Vagina (tissue), 2 donors: ENCODE data around the gene FRG2C. TPM values are rescaled to one million over a fixed set of nuclear protein-coding genes. Genes with fewer than 3 reads are reported as not detected.
A peak's percentile ranks its signal among the peaks of the same experiment; 100 is the strongest.
"Not testable (repeated sequence)": the region's sequence is repeated elsewhere in the genome, so short reads cannot be mapped to it uniquely, and the experiment has no call there.

Experiments
- DNase-seq, 2 donors: peaks; one replicate each; pipeline ENCODE4 v3.0.0-alpha.2; 2017; ENCODE audit errors: extremely low spot score in 2 of 2
- H3K27ac ChIP-seq: fragments of 200-600 bp; sonication (generic); one replicate; pipeline ENCODE4 v1.5.1; 2019
- H3K27me3 ChIP-seq: fragments of 200-600 bp; sonication (generic); one replicate; pipeline ENCODE4 v1.5.1; 2019
- H3K36me3 ChIP-seq, 2 donors: fragments of 200-600 bp; sonication (generic); one replicate each; pipeline ENCODE4 v1.5.1; 2017 to 2019
- H3K4me1 ChIP-seq: fragments of 200-600 bp; sonication (generic); one replicate; pipeline ENCODE4 v1.5.1; 2019
- H3K4me3 ChIP-seq, 2 donors: fragments of 200-600 bp; sonication (generic); 1 replicate in 1 of 2; 2 replicates in 1 of 2; pipeline ENCODE4 v1.5.1; 2016 to 2019
- H3K9me3 ChIP-seq: fragments of 200-600 bp; sonication (generic); one replicate; pipeline ENCODE4 v1.5.1; 2019
- POLR2A ChIP-seq, 2 donors: fragments of 450-650 bp; IDR thresholded peaks; one replicate each; pipeline ENCODE4 v1.6.1; 2017; ENCODE audit warnings: antibody characterized with exemption in 2 of 2, mild to moderate bottlenecking in 2 of 2, moderate library complexity in 2 of 2
- POLR2AphosphoS5 ChIP-seq, 2 donors: sonication (generic); formaldehyde crosslinking; IDR thresholded peaks; one replicate each; pipeline ENCODE4 v1.9.0; 2017; ENCODE audit warnings: antibody characterized with exemption in 2 of 2, mild to moderate bottlenecking in 2 of 2, low read depth in 1 of 2; ENCODE audit not compliant: insufficient read depth in 1 of 2
- intact Hi-C: fragments of 100-400 bp; cut with DNase I; formaldehyde crosslinking; loops from one replicate; pipeline ENCODE4 v1.15.1; 2023
- total RNA-seq: library from RNA; depleted of rRNA; stranded (reverse); fragments of >200 nt; gene quantifications from one replicate; pipeline ENCODE4 v1.2.3, GENCODE V29; 2016
- TF ChIP-seq, protein P1 (sequence below), 3 experiments: fragments of 450-650 bp in 2 of 3; fragments of 200-600 bp in 1 of 3; sonication (generic) in 1 of 3; IDR thresholded peaks; one replicate each; pipeline ENCODE4 v1.5.1; 2017 to 2019; ENCODE audit warnings: antibody characterized with exemption in 3 of 3, mild to moderate bottlenecking in 2 of 3, moderate library complexity in 2 of 3

Gene FRG2C
- total RNA-seq, 1 donor from 2014 or later = not detected

DNA sequence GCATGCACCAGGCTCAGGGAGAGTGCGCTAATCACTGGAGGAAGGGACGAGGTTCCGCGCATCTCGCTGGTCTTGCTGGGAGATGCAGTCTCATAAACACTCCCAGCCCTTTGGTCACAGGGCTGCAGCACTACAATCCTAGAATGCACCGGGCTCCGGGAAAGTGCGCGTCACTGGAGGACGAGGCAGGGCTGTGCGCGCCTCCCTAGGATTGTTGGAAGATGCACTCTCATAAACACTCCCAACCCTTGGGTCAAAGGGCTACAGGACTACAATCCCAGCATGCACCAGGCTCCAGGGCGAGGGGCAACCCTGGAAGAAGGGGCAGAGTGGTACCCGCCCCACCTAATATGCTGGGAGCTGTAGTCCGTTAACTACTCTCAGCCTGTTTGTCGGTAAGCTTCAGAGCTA lies 23.0 kb upstream of the FRG2C start:
- not testable (repeated sequence) for H3K9me3 ChIP-seq

DNA sequence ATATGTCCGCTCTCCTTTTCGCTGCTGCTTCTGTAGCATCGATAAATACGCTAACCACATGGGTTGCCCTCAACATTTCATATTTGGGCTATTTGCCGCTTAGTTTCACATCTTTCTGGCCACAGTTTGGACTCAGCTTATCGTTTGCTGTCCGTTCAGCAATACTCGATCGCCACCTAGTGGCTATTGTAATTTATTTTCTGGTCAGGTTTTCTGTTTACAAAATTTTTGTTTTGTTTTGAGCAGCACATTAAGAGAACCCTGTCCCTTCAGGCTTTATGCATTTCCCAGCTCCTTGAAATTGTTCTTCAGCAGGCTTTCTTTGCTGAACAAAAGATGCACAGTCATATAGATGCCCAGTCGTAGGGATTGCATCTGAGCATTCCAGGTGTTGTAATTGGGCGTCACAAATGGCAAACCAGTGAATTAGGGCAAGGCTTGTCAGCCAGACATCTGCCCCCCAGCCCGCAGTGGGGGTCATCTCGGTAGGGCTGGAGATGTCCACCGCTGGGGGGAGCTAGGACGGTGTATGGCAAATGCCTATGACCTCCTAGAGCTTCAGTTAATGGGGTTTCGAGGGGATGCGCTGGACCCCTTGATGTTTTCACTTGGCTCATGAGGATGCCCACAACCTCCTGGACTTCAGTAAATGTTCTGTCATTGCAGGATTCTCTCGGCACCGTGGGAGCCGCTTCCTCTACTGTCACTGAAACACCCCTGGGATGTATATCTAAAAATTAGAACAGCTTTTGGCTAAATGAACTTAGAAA lies 20.9 kb upstream of the FRG2C start:
- H3K27me3 ChIP-seq, H3K4me1 ChIP-seq, H3K4me3 ChIP-seq, DNase-seq, intact Hi-C loops, H3K9me3 ChIP-seq, H3K27ac ChIP-seq, H3K36me3 ChIP-seq: not testable (repeated sequence)
- TF ChIP-seq, protein P1, sequence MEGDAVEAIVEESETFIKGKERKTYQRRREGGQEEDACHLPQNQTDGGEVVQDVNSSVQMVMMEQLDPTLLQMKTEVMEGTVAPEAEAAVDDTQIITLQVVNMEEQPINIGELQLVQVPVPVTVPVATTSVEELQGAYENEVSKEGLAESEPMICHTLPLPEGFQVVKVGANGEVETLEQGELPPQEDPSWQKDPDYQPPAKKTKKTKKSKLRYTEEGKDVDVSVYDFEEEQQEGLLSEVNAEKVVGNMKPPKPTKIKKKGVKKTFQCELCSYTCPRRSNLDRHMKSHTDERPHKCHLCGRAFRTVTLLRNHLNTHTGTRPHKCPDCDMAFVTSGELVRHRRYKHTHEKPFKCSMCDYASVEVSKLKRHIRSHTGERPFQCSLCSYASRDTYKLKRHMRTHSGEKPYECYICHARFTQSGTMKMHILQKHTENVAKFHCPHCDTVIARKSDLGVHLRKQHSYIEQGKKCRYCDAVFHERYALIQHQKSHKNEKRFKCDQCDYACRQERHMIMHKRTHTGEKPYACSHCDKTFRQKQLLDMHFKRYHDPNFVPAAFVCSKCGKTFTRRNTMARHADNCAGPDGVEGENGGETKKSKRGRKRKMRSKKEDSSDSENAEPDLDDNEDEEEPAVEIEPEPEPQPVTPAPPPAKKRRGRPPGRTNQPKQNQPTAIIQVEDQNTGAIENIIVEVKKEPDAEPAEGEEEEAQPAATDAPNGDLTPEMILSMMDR (IDR thresholded peaks at IDR 0.05) = peak in 1 of 3 experiments; percentile 44

More for the DNA sequence above, 23.0 kb upstream of the FRG2C start:
- Histone ChIP-seq H3K4me3 (peak overlapping the region; percentile 41 to 63), H3K27ac (peak overlapping the region; percentile 48)
- TF ChIP-seq POLR2AphosphoS5 (IDR thresholded peaks at IDR 0.05; ENCODE audit: insufficient read depth in 1 of 2, low read depth in 1 of 2) = peak; percentile 66 to 74
- DNase-seq, H3K4me1 ChIP-seq, intact Hi-C loops, H3K27me3 ChIP-seq, H3K36me3 ChIP-seq: not testable (repeated sequence)

DNA sequence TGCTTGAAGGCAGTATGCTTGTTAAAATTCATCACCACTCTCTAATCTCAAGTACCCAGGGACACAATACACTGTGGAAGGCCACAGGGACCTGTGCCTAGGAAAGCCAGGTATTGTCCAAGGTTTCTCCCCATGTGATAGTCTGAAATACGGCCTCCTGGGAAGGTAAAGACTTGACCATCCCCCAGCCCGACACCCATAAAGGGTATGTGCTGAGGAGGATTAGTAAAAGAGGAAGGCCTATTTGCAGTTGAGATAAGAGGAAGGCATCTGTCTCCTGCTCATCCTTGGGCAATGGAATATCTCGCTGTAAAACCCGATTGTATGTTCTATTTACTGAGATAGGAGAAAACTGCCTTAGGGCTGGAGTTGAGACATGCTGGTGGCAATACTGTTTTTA lies 18.6 kb upstream of the FRG2C start:
- H3K36me3 ChIP-seq, H3K27me3 ChIP-seq, DNase-seq, H3K4me1 ChIP-seq, H3K9me3 ChIP-seq, intact Hi-C loops, H3K27ac ChIP-seq, H3K4me3 ChIP-seq: not testable (repeated sequence)

DNA sequence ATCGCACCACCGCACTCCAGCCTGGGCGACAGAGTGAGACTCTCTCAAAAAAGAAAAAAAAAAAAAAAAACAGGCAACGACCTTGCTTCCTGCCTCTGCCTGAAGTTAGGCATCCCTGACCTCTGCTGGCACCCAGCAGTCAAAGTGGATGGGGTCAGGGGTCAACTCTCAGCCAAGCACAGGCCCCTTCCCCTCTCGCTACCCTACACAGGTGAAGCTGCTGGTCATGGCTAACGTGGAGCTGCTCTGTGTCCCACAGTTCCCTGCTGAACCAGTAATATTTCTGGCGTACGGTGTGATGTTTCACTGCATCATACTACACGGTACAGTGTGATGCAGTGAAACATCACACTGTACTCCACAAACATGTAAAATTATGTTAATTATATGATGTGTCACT lies 13.9 kb upstream of the FRG2C start:
- H3K4me1 ChIP-seq = no peaks in the 10 kb centered on the region
- intact Hi-C loops = no loop called here
- H3K27me3 ChIP-seq = no peaks in the 10 kb centered on the region
- DNase-seq = no peak
- H3K27ac ChIP-seq = no peak overlapping the region
- TF ChIP-seq, protein P1 (IDR thresholded peaks at IDR 0.05) = no peak
- TF ChIP-seq POLR2AphosphoS5 (IDR thresholded peaks at IDR 0.05; ENCODE audit: insufficient read depth in 1 of 2, low read depth in 1 of 2) = no peak
- TF ChIP-seq POLR2A (IDR thresholded peaks at IDR 0.05) = no peak
- H3K9me3 ChIP-seq = no peaks in the 10 kb centered on the region
- no peak overlapping the region for H3K4me3 ChIP-seq
- no peaks in the 10 kb centered on the region for H3K36me3 ChIP-seq

DNA sequence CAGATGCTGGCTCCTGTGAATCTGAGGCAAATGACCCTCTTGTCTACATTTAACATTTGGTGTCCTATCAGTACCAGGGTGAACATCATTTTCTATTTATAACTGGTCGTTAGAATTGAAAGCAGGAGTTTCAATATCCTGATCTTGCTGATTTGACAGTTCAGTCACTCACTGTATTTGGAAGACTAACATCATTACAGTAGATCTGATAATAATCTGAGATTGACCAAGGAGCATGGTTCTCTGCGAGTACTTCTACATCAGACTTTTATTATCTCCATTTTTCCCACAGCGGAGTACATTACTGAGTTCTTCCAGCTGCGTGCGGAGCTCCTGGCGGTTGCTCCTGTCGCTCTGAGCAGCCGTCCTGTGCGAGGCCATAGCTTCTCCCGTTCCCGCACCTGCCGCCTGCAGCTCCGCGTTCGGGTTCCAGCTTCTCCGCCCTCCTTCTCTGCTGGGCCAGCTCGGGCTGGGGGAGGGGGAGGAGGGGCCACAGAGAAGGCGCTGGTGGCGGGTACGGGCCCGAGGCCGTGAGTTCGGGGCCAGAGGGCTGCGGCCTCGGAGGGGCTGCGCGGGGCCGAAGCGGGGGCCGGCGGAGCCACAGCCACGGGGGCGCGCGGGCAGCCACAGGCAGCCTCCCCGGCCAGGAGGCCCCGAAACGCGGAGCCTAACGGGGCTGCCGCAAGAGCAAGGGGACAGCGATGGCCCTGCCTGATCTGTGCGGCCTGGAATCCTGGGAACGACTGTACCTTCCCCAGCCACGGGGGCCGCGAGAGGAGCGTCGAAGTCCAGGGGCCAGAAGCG lies 8.8 kb upstream of the FRG2C start:
- DNase-seq, H3K36me3 ChIP-seq, intact Hi-C loops, H3K27ac ChIP-seq, H3K9me3 ChIP-seq, H3K4me3 ChIP-seq, H3K27me3 ChIP-seq: not testable (repeated sequence)
- H3K4me1 ChIP-seq = peaks cover 13% of the 10 kb centered on the region

DNA sequence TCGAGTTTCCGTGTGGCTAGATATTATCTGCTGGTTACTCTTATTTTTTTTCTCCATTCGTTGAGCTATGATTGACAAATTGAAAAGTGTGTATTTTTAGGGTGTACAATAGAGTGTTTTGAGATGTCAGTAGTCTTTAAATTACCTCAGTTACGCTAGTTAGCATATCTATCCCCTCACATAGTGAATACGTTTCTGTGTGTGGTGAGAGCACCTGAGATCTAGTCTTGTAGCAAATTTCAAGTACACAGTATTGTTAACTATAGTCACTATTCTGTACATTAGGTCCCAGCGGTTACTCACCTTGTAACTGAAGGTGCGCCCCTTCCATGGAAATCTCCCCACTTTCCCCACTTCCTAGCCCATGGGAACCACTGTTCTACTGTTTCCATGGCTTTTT lies 8.2 kb upstream of the FRG2C start:
- H3K27me3 ChIP-seq, DNase-seq, H3K27ac ChIP-seq, intact Hi-C loops, H3K9me3 ChIP-seq, H3K4me3 ChIP-seq, H3K36me3 ChIP-seq: not testable (repeated sequence)
- H3K4me1 ChIP-seq = peaks cover 13% of the 10 kb centered on the region

DNA sequence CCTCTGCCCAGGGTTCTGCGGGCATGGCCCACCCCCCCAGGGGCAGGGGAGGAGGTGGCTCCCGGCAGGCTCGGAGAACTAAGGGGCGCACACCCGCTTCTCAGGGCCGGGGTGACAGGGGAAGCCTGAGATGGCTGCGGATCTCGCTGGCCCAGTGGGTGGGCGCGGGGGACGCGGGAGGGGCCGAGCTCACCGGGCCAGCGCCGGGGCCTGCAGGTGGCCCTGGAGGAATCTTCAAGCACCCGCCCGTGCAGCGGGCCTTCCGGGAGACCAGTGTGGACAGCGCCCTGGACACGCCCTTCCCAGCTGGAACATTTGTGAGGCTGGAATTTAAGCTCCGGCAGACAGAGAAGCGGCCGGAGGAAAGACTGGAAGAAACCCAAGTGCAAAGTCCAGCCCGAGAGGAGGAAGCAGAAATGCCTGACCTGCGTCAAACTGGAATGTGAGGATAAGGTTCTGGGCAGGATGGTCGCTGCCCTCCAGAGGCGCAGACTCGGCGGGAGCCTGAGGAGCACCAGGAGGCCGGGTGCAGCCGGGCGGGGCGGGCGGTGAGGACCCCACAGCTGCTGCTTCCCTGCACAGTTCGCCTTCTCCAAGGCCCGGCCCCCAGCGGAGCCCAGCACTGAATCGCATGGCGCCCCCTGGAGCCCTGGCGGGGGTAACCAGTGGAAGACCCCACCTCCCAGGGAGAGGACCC lies 5.6 kb upstream of the FRG2C start:
- peak overlapping the region; percentile 20 to 25 for H3K4me3 ChIP-seq
- H3K36me3 ChIP-seq = not testable (repeated sequence)

DNA sequence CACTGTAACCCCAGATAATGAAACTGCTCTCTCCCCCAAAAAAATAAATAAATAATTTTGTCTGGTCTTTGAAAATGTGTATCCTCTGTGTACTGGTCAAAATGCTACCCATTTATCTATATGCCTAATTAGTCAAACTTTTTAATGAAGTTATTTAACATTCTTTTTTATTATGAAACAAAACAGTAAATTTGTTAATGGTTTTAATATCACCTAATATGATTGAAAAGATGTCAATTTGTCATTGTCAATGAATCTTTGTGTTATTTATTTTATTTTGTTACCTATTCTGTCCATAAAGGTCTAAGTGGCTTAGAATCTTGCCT lies 5.1 kb upstream of the FRG2C start:
- H3K36me3 ChIP-seq, H3K27me3 ChIP-seq, H3K9me3 ChIP-seq, DNase-seq, intact Hi-C loops, H3K27ac ChIP-seq: not testable (repeated sequence)
- H3K4me3 ChIP-seq = peak overlapping the region in 1 of 2 donors; percentile 20
- H3K4me1 ChIP-seq = peaks cover 13% of the 10 kb centered on the region

More for the DNA sequence above, 5.6 kb upstream of the FRG2C start:
- H3K9me3 ChIP-seq, DNase-seq, intact Hi-C loops, H3K27ac ChIP-seq, H3K27me3 ChIP-seq: not testable (repeated sequence)
- peaks cover 13% of the 10 kb centered on the region for H3K4me1 ChIP-seq

DNA sequence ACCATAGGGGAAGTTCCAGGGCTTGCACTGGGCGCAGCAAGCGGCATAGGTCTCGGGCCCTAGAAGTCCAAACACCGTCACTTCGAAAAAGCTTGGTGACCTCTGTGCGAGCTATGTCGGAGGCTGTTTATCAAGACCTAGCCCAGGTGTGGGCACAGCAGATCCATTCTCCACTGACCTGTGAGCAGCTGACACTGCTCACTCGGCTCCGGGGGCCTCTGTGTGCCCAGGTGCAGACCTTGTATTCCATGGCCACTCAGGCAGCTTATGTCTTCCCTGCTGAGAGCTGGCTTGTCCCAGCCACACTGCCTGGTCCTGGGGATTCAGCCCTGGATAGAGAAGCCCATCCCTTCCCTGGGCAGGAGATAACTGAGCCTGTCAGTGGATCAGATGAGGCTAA lies 1.5 kb downstream of the FRG2C start:
- not testable (repeated sequence) for H3K4me3 ChIP-seq, H3K9me3 ChIP-seq

DNA sequence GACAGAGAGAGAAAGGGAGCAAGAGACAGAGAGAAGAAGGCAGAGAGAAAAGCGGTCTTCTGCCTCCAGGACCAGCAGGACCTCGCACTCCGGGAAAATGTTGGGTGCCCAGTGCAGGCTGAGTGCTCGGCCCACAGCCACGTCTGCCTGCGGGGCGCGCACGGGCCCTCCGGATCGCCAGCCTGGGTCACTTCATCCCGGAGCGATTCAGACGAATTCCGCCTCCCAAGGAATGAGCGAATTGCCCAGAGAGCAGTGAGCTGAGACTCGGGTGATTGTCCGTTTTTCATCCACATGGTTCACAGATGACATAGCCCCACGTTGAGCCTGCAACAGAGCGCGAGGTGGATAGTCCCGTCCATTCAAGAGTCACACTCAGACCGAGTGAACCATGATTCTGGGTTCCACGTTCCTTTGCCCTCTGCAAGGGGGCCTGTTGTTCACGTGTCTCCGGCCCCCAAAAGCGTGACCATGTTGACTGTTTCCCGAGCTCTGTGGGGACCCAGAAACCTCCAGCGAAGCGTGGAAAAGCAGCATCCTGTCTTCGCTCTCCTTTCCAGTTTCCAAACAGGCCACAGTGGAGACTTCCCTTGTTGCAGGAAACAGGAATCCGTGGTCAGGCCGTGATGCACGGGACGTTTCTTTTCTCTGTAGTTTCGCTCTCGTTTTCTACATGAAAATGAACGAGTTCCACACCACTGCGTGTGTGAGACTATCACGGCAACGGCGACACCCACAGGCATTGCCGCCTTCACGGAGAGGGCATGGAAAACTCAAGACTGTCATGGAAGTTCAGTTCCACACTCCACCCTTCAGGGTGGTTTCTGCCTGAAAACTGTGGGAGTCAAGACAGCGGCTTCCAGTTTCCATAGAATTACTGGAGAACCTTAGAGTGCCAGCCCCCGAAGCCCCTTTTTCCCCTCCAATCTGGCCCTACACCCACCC lies 3.9 kb downstream of the FRG2C start:
- H3K9me3 ChIP-seq, DNase-seq, H3K27me3 ChIP-seq, H3K4me1 ChIP-seq, H3K36me3 ChIP-seq, intact Hi-C loops, H3K27ac ChIP-seq: not testable (repeated sequence)
- peak overlapping the region; percentile 42 to 49 for H3K4me3 ChIP-seq

More for the DNA sequence above, 1.5 kb downstream of the FRG2C start:
- DNase-seq, H3K27me3 ChIP-seq, H3K4me1 ChIP-seq, intact Hi-C loops, H3K27ac ChIP-seq, H3K36me3 ChIP-seq: not testable (repeated sequence)
